ENCODE data around the gene STPG2. TPM values are rescaled to one million over a fixed set of nuclear protein-coding genes. Genes with fewer than 3 reads are reported as not detected.

Gene STPG2
- total and polyA plus RNA-seq, 2 of the 4 experiments (the other 2 are of a cell fraction): not detected

DNA sequence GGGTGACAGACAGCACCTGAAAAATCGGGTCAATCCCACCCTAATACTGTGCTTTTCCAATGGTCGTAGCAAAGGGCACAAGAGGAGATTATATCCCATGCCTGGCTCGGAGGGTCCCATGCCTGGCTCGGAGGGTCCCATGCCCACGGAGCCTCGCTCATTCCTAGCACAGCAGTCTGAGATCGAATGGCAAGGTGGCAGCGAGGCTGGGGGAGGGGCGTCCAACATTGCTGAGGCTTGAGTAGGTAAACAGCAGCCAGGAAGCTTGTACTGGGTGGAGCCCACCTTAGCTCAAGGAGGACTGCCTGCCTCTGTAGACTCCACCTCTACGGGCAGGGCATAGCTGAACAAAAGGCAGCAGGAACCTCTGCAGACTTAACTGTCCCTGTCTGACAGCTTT is 365.1 kb downstream of the STPG2 start:
- no peak overlapping the region for H3K4me3 ChIP-seq (ENCODE audit: insufficient read depth, low read depth, low read length)
- H2BK15ac ChIP-seq (ENCODE audit: low read depth, low read length): no peak overlapping the region
- no peak overlapping the region for H4K8ac ChIP-seq (ENCODE audit: low read depth in 2 of 2, low read length in 2 of 2)
- H2AK5ac ChIP-seq (ENCODE audit: low read depth, low read length): no peak overlapping the region
- ATAC-seq (ENCODE audit: low read depth) (no peak), DNase-seq (no peak)
- intact Hi-C loops (cut with micrococcal nuclease) (no loop called here), dilution Hi-C loops (cut with HindIII; ENCODE audit: low sequenced_read_pairs, unreplicated experiment) (no loop called here), in situ Hi-C loops (cut with MboI; ENCODE audit: low sequenced_read_pairs) (no loop called here)
- H3K4me1 ChIP-seq (ENCODE audit: control insufficient read depth, insufficient read depth, low read length): no peaks in the 10 kb centered on the region
- H2BK120ac ChIP-seq (ENCODE audit: low read depth, low read length): no peak overlapping the region
- H2BK5ac ChIP-seq (ENCODE audit: low read depth, low read length, poor library complexity, severe bottlenecking): no peak overlapping the region
- BruUV-seq (replicated peaks): no TSS peak
- ChIA-PET CTCF (no interaction called here), POLR2A (ENCODE audit: unreplicated experiment) (no interaction called here)
- no peaks in the 10 kb centered on the region for H3K9me1 ChIP-seq (ENCODE audit: insufficient read depth, low read length)
- 40% methylated on average over 1 of the region's 10 CpGs; no CpG with 5 or more reads in 1 of the 2 experiments for WGBS, 2 experiments (ENCODE audit: extremely low coverage in 2 of 2, insufficient read length in 1 of 2)
- no peak overlapping the region for H3K4ac ChIP-seq (ENCODE audit: low read depth, low read length)
- H4K5ac ChIP-seq (ENCODE audit: low read depth, low read length): no peak overlapping the region
- H3K18ac ChIP-seq (ENCODE audit: low read depth, low read length): no peak overlapping the region
- no peak overlapping the region for H4K91ac ChIP-seq (ENCODE audit: insufficient read depth, low read depth, low read length)
- no peak overlapping the region for H3K4me2 ChIP-seq (ENCODE audit: low read depth, low read length)
- TF ChIP-seq NFE2L2 (IDR thresholded peaks at IDR 0.05; ENCODE audit: low read depth, low read length) (no peak), MAFK (IDR thresholded peaks at IDR 0.05; ENCODE audit: low read depth, low read length) (no peak), CEBPB (IDR thresholded peaks at IDR 0.05; ENCODE audit: low read depth, low read length) (no peak), MXI1 (IDR thresholded peaks at IDR 0.05; ENCODE audit: borderline replicate concordance, low read depth, low read length) (no peak), MAZ (IDR thresholded peaks at IDR 0.05; ENCODE audit: borderline replicate concordance, low read depth, low read length) (no peak), POLR2A (IDR thresholded peaks at IDR 0.05; ENCODE audit: low read depth, low read length) (no peak), RAD21 (IDR thresholded peaks at IDR 0.05; ENCODE audit: low read length) (no peak), CHD1 (IDR thresholded peaks at IDR 0.05; ENCODE audit: low read depth, low read length) (no peak), BHLHE40 (IDR thresholded peaks at IDR 0.05; ENCODE audit: low read depth, low read length) (no peak), RFX5 (IDR thresholded peaks at IDR 0.05; ENCODE audit: low read depth, low read length) (no peak), RCOR1 (IDR thresholded peaks at IDR 0.05; ENCODE audit: insufficient replicate concordance, low read length) (no peak), SMC3 (IDR thresholded peaks at IDR 0.05; ENCODE audit: low read depth, low read length) (no peak), FOS (IDR thresholded peaks at IDR 0.05; ENCODE audit: low read depth, low read length) (no peak)
- TF ChIP-seq, protein P1, sequence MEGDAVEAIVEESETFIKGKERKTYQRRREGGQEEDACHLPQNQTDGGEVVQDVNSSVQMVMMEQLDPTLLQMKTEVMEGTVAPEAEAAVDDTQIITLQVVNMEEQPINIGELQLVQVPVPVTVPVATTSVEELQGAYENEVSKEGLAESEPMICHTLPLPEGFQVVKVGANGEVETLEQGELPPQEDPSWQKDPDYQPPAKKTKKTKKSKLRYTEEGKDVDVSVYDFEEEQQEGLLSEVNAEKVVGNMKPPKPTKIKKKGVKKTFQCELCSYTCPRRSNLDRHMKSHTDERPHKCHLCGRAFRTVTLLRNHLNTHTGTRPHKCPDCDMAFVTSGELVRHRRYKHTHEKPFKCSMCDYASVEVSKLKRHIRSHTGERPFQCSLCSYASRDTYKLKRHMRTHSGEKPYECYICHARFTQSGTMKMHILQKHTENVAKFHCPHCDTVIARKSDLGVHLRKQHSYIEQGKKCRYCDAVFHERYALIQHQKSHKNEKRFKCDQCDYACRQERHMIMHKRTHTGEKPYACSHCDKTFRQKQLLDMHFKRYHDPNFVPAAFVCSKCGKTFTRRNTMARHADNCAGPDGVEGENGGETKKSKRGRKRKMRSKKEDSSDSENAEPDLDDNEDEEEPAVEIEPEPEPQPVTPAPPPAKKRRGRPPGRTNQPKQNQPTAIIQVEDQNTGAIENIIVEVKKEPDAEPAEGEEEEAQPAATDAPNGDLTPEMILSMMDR (conservative IDR thresholded peaks at IDR 0.05; ENCODE audit: low read depth, low read length): no peak
- TF ChIP-seq, protein P2, sequence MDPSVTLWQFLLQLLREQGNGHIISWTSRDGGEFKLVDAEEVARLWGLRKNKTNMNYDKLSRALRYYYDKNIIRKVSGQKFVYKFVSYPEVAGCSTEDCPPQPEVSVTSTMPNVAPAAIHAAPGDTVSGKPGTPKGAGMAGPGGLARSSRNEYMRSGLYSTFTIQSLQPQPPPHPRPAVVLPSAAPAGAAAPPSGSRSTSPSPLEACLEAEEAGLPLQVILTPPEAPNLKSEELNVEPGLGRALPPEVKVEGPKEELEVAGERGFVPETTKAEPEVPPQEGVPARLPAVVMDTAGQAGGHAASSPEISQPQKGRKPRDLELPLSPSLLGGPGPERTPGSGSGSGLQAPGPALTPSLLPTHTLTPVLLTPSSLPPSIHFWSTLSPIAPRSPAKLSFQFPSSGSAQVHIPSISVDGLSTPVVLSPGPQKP (IDR thresholded peaks at IDR 0.05; ENCODE audit: borderline replicate concordance, low read depth, low read length): no peak
- TF ChIP-seq, protein P3, sequence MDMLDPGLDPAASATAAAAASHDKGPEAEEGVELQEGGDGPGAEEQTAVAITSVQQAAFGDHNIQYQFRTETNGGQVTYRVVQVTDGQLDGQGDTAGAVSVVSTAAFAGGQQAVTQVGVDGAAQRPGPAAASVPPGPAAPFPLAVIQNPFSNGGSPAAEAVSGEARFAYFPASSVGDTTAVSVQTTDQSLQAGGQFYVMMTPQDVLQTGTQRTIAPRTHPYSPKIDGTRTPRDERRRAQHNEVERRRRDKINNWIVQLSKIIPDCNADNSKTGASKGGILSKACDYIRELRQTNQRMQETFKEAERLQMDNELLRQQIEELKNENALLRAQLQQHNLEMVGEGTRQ (IDR thresholded peaks at IDR 0.05; ENCODE audit: low read depth, low read length): no peak
- H3K27me3 ChIP-seq (ENCODE audit: control insufficient read depth, insufficient read depth, low read length): no peaks in the 10 kb centered on the region
- H3K79me1 ChIP-seq (ENCODE audit: low read depth in 1 of 2, low read length in 2 of 2): no peaks in the 10 kb centered on the region
- no peak overlapping the region for H3K9ac ChIP-seq (ENCODE audit: low read depth, low read length)
- H3K9me3 ChIP-seq (ENCODE audit: control insufficient read depth, insufficient read depth, low read length): peaks cover 8% of the 10 kb centered on the region
- no peak overlapping the region for H2AK9ac ChIP-seq (replicated peaks; ENCODE audit: low read depth, low read length, poor library complexity)
- H4K20me1 ChIP-seq (ENCODE audit: insufficient read depth, low read length): no peaks in the 10 kb centered on the region
- no peak overlapping the region for H2BK20ac ChIP-seq (ENCODE audit: low read depth, low read length)
- H3K36me3 ChIP-seq (ENCODE audit: control insufficient read depth, insufficient read depth, low read length): no peaks in the 10 kb centered on the region
- H2AFZ ChIP-seq (replicated peaks; ENCODE audit: low read length, poor library complexity): no peak overlapping the region
- no peak overlapping the region for H3K27ac ChIP-seq (ENCODE audit: insufficient read depth, low read length)
- H3K23ac ChIP-seq (ENCODE audit: low read depth, low read length): no peak overlapping the region
- no peak overlapping the region for H3K14ac ChIP-seq (replicated peaks; ENCODE audit: low read depth, low read length)
- H3K56ac ChIP-seq (ENCODE audit: extremely low read depth, insufficient read depth, low read length): no peak overlapping the region
